Natural killer cell (primary cell): ENCODE results near the gene TNFAIP8L1. TPM values are rescaled to one million over a fixed set of nuclear protein-coding genes. Genes with fewer than 3 reads are reported as not detected.

Source experiments
- ATAC-seq, 3 donors: fragments of 150-1000 bp in 2 of 3; fragments of 200-7000 bp in 1 of 3; cut with Tn5 transposase; 1 replicate in 1 of 3; 2 replicates in 2 of 3; pipeline ENCODE4 v1.10.0; 2021; ENCODE audit warnings: mild to moderate bottlenecking in 2 of 3, moderate library complexity in 2 of 3
- DNase-seq, 2 donors: peaks; one replicate each; pipeline versions ENCODE4 v3.0.0 to v3.0.0-alpha.2; 2013 to 2021; ENCODE audit warnings: mixed read lengths in 1 of 2
- H3K27ac ChIP-seq: one replicate; pipeline ENCODE4 v1.5.1; 2013; ENCODE audit warnings: mild to moderate bottlenecking, low read length
- H3K27me3 ChIP-seq: one replicate; pipeline ENCODE4 v1.6.1; 2013; ENCODE audit warnings: low read length; ENCODE audit not compliant: control insufficient read depth, insufficient read depth
- H3K36me3 ChIP-seq: one replicate; pipeline ENCODE4 v1.6.1; 2013; ENCODE audit warnings: low read length; ENCODE audit not compliant: control insufficient read depth, insufficient read depth
- H3K4me1 ChIP-seq: one replicate; pipeline ENCODE4 v1.6.1; 2013; ENCODE audit warnings: low read length; ENCODE audit not compliant: control insufficient read depth, insufficient read depth
- H3K4me3 ChIP-seq: one replicate; pipeline ENCODE4 v1.5.1; 2013; ENCODE audit warnings: low read length
- H3K9me3 ChIP-seq: one replicate; pipeline ENCODE4 v1.6.1; 2013; ENCODE audit warnings: low read length; ENCODE audit not compliant: control insufficient read depth, insufficient read depth
- H3K27ac Mint-ChIP-seq, 2 donors: one replicate each; pipeline ENCODE4 v1.8.0; 2022; ENCODE audit warnings: mild to moderate bottlenecking in 2 of 2, mixed read lengths in 2 of 2, moderate library complexity in 1 of 2
- H3K27me3 Mint-ChIP-seq, 2 donors: one replicate each; pipeline ENCODE4 v1.8.0; 2022; ENCODE audit warnings: low read depth in 2 of 2, mixed read lengths in 2 of 2
- H3K36me3 Mint-ChIP-seq: one replicate; pipeline ENCODE4 v1.8.0; 2022; ENCODE audit warnings: mixed read lengths
- H3K4me1 Mint-ChIP-seq, 2 donors: one replicate each; pipeline ENCODE4 v1.8.0; 2022; ENCODE audit warnings: mixed read lengths in 2 of 2
- H3K4me3 Mint-ChIP-seq: one replicate; pipeline ENCODE4 v1.8.0; 2022; ENCODE audit warnings: mild to moderate bottlenecking, moderate library complexity, mixed read lengths
- H3K9me3 Mint-ChIP-seq, 2 donors: one replicate each; pipeline ENCODE4 v1.8.0; 2022; ENCODE audit warnings: mixed read lengths in 2 of 2
- WGBS: methylation state at CpG from one replicate; pipeline ENCODE4 v1.1.7; 2013; ENCODE audit warnings: missing lambda C conversion rate; ENCODE audit not compliant: insufficient coverage; 5-methylcytosine and 5-hydroxymethylcytosine counted together
- intact Hi-C: fragments of 100-400 bp; cut with micrococcal nuclease; formaldehyde crosslinking; loops from one replicate; pipeline ENCODE4 v1.14.2; 2022
- total RNA-seq, 4 donors: library from RNA; stranded (reverse); fragments of 120-200 nt in 1 of 4; gene quantifications; one replicate each; pipeline versions ENCODE4 v1.2.3 to v1.2.4, GENCODE V29; 2013 to 2022
- TF ChIP-seq, protein P1 (sequence below): fragments of 200-600 bp; IDR thresholded peaks from one replicate; pipeline ENCODE4 v1.8.0; 2022; ENCODE audit warnings: antibody characterized with exemption

Gene TNFAIP8L1
- total RNA-seq, 3 donors from 2014 or later (not counting 1 experiment from before 2014, with no cell fraction given), result 8.5 to 13.5 (median 13.3) TPM

DNA sequence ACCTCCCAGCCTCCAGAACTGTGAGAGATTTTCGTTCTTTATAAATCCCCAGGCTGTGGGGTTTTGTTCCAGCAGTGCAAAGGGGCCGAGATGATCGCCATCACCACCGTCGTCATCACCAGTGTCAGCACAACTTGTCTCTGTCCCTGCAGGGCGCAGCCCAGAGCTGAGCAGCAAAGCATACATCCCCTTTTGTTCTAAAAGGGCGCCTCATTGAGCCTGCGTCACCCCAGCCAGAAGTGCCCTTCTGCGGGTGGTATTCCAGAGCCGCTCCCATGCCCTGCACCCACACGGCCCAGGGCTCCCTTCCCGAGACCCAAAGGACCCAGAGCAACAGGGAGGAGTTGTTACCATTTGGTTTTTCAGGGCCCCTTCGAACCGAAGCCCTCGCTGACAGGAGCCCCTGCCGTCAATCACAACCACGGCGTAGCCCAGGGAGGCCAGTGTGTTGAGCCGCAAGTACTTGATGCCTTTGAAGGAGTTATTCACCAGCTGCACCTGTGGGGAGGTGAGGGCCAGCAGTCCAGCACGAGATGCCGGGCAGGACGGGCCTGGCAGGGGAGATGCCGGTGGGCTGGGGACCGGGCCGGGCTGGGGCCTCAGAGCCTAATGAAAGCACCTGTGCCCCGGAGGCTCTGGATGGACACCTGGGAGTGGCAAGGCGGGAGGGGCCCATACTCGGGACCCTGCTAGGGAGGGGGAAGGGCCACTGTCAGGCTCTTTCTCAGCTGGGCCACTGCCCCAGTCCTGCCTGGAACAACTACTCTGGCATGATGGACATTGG lies 45.2 kb downstream of the TNFAIP8L1 start:
- ATAC-seq, result no peak
- Histone ChIP-seq H3K9me3 (no peaks in the 10 kb centered on the region), H3K4me1 (no peaks in the 10 kb centered on the region), H3K4me3 (no peak overlapping the region), H3K36me3 (peaks cover 63% of the 10 kb centered on the region), H3K27me3 (no peaks in the 10 kb centered on the region), H3K27ac (no peak overlapping the region)
- Mint-ChIP-seq H3K27ac (peak overlapping the region in 1 of 2 donors; percentile 54), H3K9me3 (no peaks in the 10 kb centered on the region), H3K36me3 (no peaks in the 10 kb centered on the region), H3K27me3 (no peaks in the 10 kb centered on the region), H3K4me3 (no peak overlapping the region), H3K4me1 (no peaks in the 10 kb centered on the region)
- TF ChIP-seq, protein P1, sequence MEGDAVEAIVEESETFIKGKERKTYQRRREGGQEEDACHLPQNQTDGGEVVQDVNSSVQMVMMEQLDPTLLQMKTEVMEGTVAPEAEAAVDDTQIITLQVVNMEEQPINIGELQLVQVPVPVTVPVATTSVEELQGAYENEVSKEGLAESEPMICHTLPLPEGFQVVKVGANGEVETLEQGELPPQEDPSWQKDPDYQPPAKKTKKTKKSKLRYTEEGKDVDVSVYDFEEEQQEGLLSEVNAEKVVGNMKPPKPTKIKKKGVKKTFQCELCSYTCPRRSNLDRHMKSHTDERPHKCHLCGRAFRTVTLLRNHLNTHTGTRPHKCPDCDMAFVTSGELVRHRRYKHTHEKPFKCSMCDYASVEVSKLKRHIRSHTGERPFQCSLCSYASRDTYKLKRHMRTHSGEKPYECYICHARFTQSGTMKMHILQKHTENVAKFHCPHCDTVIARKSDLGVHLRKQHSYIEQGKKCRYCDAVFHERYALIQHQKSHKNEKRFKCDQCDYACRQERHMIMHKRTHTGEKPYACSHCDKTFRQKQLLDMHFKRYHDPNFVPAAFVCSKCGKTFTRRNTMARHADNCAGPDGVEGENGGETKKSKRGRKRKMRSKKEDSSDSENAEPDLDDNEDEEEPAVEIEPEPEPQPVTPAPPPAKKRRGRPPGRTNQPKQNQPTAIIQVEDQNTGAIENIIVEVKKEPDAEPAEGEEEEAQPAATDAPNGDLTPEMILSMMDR, result no peak
- 97% methylated on average over 28 of the region's 28 CpGs for WGBS
- intact Hi-C loops, result no loop called here
- DNase-seq, result no peak

DNA sequence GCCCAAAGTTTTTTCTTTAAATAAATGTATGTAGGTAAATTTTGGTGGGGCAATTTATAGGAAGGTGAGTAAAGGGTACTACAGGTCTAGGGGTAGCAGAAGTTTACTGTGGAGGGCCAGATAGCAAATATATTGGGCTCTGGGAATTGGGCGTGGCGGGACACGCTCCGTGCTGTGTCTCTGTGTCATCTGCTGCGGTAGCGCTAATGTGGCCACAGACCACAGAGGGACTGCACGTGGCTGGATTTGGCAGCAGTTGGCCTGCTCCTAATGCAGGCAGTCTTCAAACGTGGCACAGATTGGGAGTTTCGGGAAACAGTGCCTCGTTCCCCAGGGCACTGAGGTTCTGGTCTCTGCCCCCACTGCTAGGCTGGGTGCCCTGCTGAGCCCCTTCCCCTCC lies 47.4 kb downstream of the TNFAIP8L1 start:
- no peak overlapping the region for H3K27ac Mint-ChIP-seq

DNA sequence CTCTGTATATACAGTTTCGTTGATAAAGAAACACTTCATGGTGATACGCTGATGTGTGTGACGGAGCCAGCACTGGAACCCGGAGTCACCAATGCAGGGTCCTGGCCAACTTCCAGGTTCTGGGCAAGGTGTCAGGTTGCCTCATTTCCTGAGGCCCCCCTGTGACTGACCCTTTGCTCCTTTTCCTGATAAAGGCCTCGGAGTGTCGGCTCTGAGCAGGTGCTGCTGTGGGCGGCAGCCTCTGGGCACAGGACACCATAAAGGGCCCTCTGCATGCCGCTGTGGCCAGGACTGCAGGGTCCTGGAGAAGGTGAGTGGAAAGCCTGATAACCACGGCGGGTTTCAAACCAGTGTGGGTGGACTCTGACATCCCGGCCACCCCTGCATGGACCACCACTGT lies 48.1 kb downstream of the TNFAIP8L1 start:
- TF ChIP-seq, protein P1, result no peak
- no peaks in the 10 kb centered on the region for H3K9me3 ChIP-seq
- no peaks in the 10 kb centered on the region for H3K27me3 Mint-ChIP-seq
- intact Hi-C loops, result no loop called here
- H3K27me3 ChIP-seq, result no peaks in the 10 kb centered on the region
- no peaks in the 10 kb centered on the region for H3K4me1 Mint-ChIP-seq
- peaks cover 72% of the 10 kb centered on the region for H3K36me3 ChIP-seq
- H3K4me3 Mint-ChIP-seq, result no peak overlapping the region
- no peak overlapping the region for H3K27ac ChIP-seq
- H3K9me3 Mint-ChIP-seq, result no peaks in the 10 kb centered on the region
- H3K4me1 ChIP-seq, result no peaks in the 10 kb centered on the region
- H3K27ac Mint-ChIP-seq, result no peak overlapping the region
- no peak for ATAC-seq
- no peak for DNase-seq
- WGBS, result 95% methylated on average over 11 of the region's 11 CpGs
- H3K36me3 Mint-ChIP-seq, result no peaks in the 10 kb centered on the region
- H3K4me3 ChIP-seq, result no peak overlapping the region

More for the DNA sequence above, 47.4 kb downstream of the TNFAIP8L1 start:
- Mint-ChIP-seq H3K36me3 (no peaks in the 10 kb centered on the region), H3K4me1 (no peaks in the 10 kb centered on the region), H3K9me3 (no peaks in the 10 kb centered on the region), H3K4me3 (no peak overlapping the region), H3K27me3 (no peaks in the 10 kb centered on the region)
- H3K36me3 ChIP-seq, result peaks cover 72% of the 10 kb centered on the region
- TF ChIP-seq, protein P1, result no peak
- intact Hi-C loops, result no loop called here
- H3K9me3 ChIP-seq, result no peaks in the 10 kb centered on the region
- no peaks in the 10 kb centered on the region for H3K4me1 ChIP-seq
- H3K4me3 ChIP-seq, result no peak overlapping the region
- H3K27ac ChIP-seq, result no peak overlapping the region
- 92% methylated on average over 10 of the region's 10 CpGs for WGBS
- no peak for DNase-seq
- no peaks in the 10 kb centered on the region for H3K27me3 ChIP-seq
- ATAC-seq, result no peak

DNA sequence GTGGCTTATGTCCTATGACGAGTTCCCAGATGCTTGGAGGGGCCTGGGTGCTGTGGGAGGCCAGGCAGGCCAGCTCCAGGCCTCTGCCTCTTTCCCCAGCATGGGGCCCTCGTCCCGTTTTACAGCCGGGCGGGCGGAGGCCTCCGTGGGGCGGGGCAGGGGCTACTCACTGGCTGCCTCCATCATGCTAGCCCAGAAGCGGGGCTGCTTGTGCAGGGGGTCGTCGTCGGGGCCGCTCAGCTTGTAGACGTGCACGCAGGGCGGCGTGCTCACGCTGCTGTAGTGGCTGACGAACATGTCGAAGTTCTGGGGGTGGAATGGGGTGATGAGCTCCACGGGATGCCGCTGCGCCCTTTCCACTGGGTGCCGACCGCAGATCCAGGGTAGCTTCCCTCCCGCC lies 49.3 kb downstream of the TNFAIP8L1 start:
- no peaks in the 10 kb centered on the region for H3K9me3 ChIP-seq
- Mint-ChIP-seq H3K36me3 (no peaks in the 10 kb centered on the region), H3K4me3 (no peak overlapping the region), H3K9me3 (no peaks in the 10 kb centered on the region), H3K4me1 (no peaks in the 10 kb centered on the region), H3K27ac (no peak overlapping the region), H3K27me3 (no peaks in the 10 kb centered on the region)
- H3K36me3 ChIP-seq, result peaks cover 79% of the 10 kb centered on the region
- intact Hi-C loops, result no loop called here
- no peaks in the 10 kb centered on the region for H3K27me3 ChIP-seq
- 97% methylated on average over 26 of the region's 26 CpGs for WGBS
- H3K27ac ChIP-seq, result no peak overlapping the region
- H3K4me3 ChIP-seq, result no peak overlapping the region
- no peaks in the 10 kb centered on the region for H3K4me1 ChIP-seq
- DNase-seq, result no peak
- no peak for ATAC-seq
- TF ChIP-seq, protein P1, result no peak
